WTC11 (cell line): ENCODE results near the gene SLC16A9.

Experiments
- TF ChIP-seq, protein P1 (sequence below): sonication (generic); formaldehyde crosslinking; IDR thresholded peaks from 2 replicates; pipeline ENCODE4 v1.8.0; 2022; ENCODE audit warnings: mild to moderate bottlenecking, missing genetic modification reagents
- TF ChIP-seq, protein P2 (sequence below): sonication (generic); formaldehyde crosslinking; IDR thresholded peaks from 2 replicates; pipeline ENCODE4 v1.8.1; 2022; ENCODE audit warnings: low read depth, missing genetic modification reagents, borderline replicate concordance
- TF ChIP-seq, protein P3 (sequence below): sonication (generic); formaldehyde crosslinking; IDR thresholded peaks from 2 replicates; pipeline ENCODE4 v1.8.0; 2023; ENCODE audit warnings: missing genetic modification reagents, mild to moderate bottlenecking, borderline replicate concordance

DNA sequence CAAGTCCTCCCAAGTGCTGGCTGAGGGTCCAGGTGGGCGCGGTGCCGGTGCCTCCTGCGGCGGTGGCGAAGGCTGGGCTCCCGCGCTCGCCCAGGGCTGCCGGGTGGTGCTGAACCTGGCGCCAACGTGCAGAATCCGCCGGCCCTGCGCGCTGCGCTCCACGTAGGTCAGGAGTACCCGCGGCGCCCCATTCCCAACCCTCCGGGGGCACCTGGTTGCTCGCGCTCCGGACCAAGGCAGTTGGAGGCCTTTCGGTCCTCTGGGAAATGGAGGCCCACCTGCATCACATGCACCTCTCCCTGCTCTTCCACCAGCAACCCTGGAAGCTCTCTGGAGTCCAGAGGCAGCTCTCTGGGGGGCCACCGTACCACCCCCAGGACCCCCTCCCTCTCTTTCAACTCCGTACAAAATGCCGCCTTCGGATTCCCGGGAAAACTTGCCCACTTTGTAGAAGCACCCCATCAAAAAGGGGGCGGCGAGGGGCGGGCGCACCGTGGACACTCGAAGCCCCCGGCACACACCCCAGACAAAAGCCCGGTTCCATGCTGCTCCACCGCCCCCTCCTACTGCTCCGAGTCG is 745 bp downstream of the SLC16A9 start:
- TF ChIP-seq, protein P1, sequence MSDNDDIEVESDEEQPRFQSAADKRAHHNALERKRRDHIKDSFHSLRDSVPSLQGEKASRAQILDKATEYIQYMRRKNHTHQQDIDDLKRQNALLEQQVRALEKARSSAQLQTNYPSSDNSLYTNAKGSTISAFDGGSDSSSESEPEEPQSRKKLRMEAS: no peak
- TF ChIP-seq, protein P2, sequence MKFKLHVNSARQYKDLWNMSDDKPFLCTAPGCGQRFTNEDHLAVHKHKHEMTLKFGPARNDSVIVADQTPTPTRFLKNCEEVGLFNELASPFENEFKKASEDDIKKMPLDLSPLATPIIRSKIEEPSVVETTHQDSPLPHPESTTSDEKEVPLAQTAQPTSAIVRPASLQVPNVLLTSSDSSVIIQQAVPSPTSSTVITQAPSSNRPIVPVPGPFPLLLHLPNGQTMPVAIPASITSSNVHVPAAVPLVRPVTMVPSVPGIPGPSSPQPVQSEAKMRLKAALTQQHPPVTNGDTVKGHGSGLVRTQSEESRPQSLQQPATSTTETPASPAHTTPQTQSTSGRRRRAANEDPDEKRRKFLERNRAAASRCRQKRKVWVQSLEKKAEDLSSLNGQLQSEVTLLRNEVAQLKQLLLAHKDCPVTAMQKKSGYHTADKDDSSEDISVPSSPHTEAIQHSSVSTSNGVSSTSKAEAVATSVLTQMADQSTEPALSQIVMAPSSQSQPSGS (CRISPR knock-in tag): no peak
- TF ChIP-seq, protein P3, sequence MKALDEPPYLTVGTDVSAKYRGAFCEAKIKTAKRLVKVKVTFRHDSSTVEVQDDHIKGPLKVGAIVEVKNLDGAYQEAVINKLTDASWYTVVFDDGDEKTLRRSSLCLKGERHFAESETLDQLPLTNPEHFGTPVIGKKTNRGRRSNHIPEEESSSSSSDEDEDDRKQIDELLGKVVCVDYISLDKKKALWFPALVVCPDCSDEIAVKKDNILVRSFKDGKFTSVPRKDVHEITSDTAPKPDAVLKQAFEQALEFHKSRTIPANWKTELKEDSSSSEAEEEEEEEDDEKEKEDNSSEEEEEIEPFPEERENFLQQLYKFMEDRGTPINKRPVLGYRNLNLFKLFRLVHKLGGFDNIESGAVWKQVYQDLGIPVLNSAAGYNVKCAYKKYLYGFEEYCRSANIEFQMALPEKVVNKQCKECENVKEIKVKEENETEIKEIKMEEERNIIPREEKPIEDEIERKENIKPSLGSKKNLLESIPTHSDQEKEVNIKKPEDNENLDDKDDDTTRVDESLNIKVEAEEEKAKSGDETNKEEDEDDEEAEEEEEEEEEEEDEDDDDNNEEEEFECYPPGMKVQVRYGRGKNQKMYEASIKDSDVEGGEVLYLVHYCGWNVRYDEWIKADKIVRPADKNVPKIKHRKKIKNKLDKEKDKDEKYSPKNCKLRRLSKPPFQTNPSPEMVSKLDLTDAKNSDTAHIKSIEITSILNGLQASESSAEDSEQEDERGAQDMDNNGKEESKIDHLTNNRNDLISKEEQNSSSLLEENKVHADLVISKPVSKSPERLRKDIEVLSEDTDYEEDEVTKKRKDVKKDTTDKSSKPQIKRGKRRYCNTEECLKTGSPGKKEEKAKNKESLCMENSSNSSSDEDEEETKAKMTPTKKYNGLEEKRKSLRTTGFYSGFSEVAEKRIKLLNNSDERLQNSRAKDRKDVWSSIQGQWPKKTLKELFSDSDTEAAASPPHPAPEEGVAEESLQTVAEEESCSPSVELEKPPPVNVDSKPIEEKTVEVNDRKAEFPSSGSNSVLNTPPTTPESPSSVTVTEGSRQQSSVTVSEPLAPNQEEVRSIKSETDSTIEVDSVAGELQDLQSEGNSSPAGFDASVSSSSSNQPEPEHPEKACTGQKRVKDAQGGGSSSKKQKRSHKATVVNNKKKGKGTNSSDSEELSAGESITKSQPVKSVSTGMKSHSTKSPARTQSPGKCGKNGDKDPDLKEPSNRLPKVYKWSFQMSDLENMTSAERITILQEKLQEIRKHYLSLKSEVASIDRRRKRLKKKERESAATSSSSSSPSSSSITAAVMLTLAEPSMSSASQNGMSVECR (CRISPR knock-in tag): no peak
